Measurements from ENCODE around the gene VSTM2B.

Gene VSTM2B

GRCh38 chr19:29525901-29526729, at the start of gene VSTM2B:
VSTM2B (plus strand) TSS chr19:29525994; CDS start chr19:29526584, 590 bp downstream.
- no peak within 1 kb of the TSS for H3K27ac ChIP-seq (ENCODE audit: low read length)
- H3K36me3 ChIP-seq (ENCODE audit: control insufficient read depth, insufficient read depth, low read length): no peaks in the 10 kb centered on the region
- no CpG with 5 or more reads among the region's 104 CpGs for WGBS (ENCODE audit: insufficient coverage, insufficient read length)
- H3K27me3 ChIP-seq (ENCODE audit: control insufficient read depth, insufficient read depth, low read length): peaks cover 54% of the 10 kb centered on the region
- no peak for DNase-seq (ENCODE audit: low read depth, low spot score)
- H3K9me3 ChIP-seq (ENCODE audit: control insufficient read depth, insufficient read depth, low read length): no peaks in the 10 kb centered on the region
- peak within 1 kb of the TSS; percentile 55 for H3K4me3 ChIP-seq (ENCODE audit: low read length)
- H3K4me1 ChIP-seq (ENCODE audit: control insufficient read depth, insufficient read depth, low read length): peaks cover 7% of the 10 kb centered on the region

GRCh38 chr19:29476528-29476927, 49.3 kb upstream of the VSTM2B start:
- no peaks in the 10 kb centered on the region for H3K27me3 ChIP-seq (ENCODE audit: control insufficient read depth, insufficient read depth, low read length)
- no peaks in the 10 kb centered on the region for H3K36me3 ChIP-seq (ENCODE audit: control insufficient read depth, insufficient read depth, low read length)
- no peaks in the 10 kb centered on the region for H3K4me1 ChIP-seq (ENCODE audit: control insufficient read depth, insufficient read depth, low read length)
- H3K9me3 ChIP-seq (ENCODE audit: control insufficient read depth, insufficient read depth, low read length): no peaks in the 10 kb centered on the region
- H3K4me3 ChIP-seq (ENCODE audit: low read length): no peak overlapping the region
- no peak overlapping the region for H3K27ac ChIP-seq (ENCODE audit: low read length)
- DNase-seq (ENCODE audit: low read depth, low spot score): no peak
- no CpG with 5 or more reads among the region's 4 CpGs for WGBS (ENCODE audit: insufficient coverage, insufficient read length)

GRCh38 chr19:29477831-29478577, 47.8 kb upstream of the VSTM2B start:
- no peak for DNase-seq (ENCODE audit: low read depth, low spot score)
- Histone ChIP-seq H3K4me3 (ENCODE audit: low read length) (no peak overlapping the region), H3K9me3 (ENCODE audit: control insufficient read depth, insufficient read depth, low read length) (no peaks in the 10 kb centered on the region), H3K27ac (ENCODE audit: low read length) (no peak overlapping the region), H3K4me1 (ENCODE audit: control insufficient read depth, insufficient read depth, low read length) (no peaks in the 10 kb centered on the region), H3K27me3 (ENCODE audit: control insufficient read depth, insufficient read depth, low read length) (no peaks in the 10 kb centered on the region), H3K36me3 (ENCODE audit: control insufficient read depth, insufficient read depth, low read length) (no peaks in the 10 kb centered on the region)
- no CpG with 5 or more reads among the region's 16 CpGs for WGBS (ENCODE audit: insufficient coverage, insufficient read length)

- Histone ChIP-seq H3K27ac (ENCODE audit: low read length) (no peak overlapping the region), H3K27me3 (ENCODE audit: control insufficient read depth, insufficient read depth, low read length) (no peaks in the 10 kb centered on the region), H3K9me3 (ENCODE audit: control insufficient read depth, insufficient read depth, low read length) (no peaks in the 10 kb centered on the region), H3K4me3 (ENCODE audit: low read length) (no peak overlapping the region), H3K4me1 (ENCODE audit: control insufficient read depth, insufficient read depth, low read length) (no peaks in the 10 kb centered on the region), H3K36me3 (ENCODE audit: control insufficient read depth, insufficient read depth, low read length) (no peaks in the 10 kb centered on the region)
- peak; percentile 48 for DNase-seq (ENCODE audit: low read depth, low spot score)
- WGBS (ENCODE audit: insufficient coverage, insufficient read length): no CpG with 5 or more reads among the region's 34 CpGs
Measured at GRCh38 chr19:29478578-29479565, 46.9 kb upstream of the VSTM2B start.

GRCh38 chr19:29479941-29480340, 45.9 kb upstream of the VSTM2B start:
- no peaks in the 10 kb centered on the region for H3K9me3 ChIP-seq (ENCODE audit: control insufficient read depth, insufficient read depth, low read length)
- no peak overlapping the region for H3K27ac ChIP-seq (ENCODE audit: low read length)
- H3K4me1 ChIP-seq (ENCODE audit: control insufficient read depth, insufficient read depth, low read length): no peaks in the 10 kb centered on the region
- no peaks in the 10 kb centered on the region for H3K27me3 ChIP-seq (ENCODE audit: control insufficient read depth, insufficient read depth, low read length)
- no peak overlapping the region for H3K4me3 ChIP-seq (ENCODE audit: low read length)
- WGBS (ENCODE audit: insufficient coverage, insufficient read length): no CpG with 5 or more reads among the region's 3 CpGs
- DNase-seq (ENCODE audit: low read depth, low spot score): no peak
- H3K36me3 ChIP-seq (ENCODE audit: control insufficient read depth, insufficient read depth, low read length): no peaks in the 10 kb centered on the region

GRCh38 chr19:29480507-29480906, 45.3 kb upstream of the VSTM2B start:
- Histone ChIP-seq H3K36me3 (ENCODE audit: control insufficient read depth, insufficient read depth, low read length) (no peaks in the 10 kb centered on the region), H3K9me3 (ENCODE audit: control insufficient read depth, insufficient read depth, low read length) (no peaks in the 10 kb centered on the region), H3K4me1 (ENCODE audit: control insufficient read depth, insufficient read depth, low read length) (no peaks in the 10 kb centered on the region), H3K27me3 (ENCODE audit: control insufficient read depth, insufficient read depth, low read length) (no peaks in the 10 kb centered on the region), H3K4me3 (ENCODE audit: low read length) (no peak overlapping the region), H3K27ac (ENCODE audit: low read length) (no peak overlapping the region)
- no peak for DNase-seq (ENCODE audit: low read depth, low spot score)
- no CpG with 5 or more reads among the region's 7 CpGs for WGBS (ENCODE audit: insufficient coverage, insufficient read length)

GRCh38 chr19:29482855-29483640, 42.7 kb upstream of the VSTM2B start:
- H3K27me3 ChIP-seq (ENCODE audit: control insufficient read depth, insufficient read depth, low read length): no peaks in the 10 kb centered on the region
- no peak overlapping the region for H3K4me3 ChIP-seq (ENCODE audit: low read length)
- H3K27ac ChIP-seq (ENCODE audit: low read length): no peak overlapping the region
- DNase-seq (ENCODE audit: low read depth, low spot score): no peak
- H3K36me3 ChIP-seq (ENCODE audit: control insufficient read depth, insufficient read depth, low read length): no peaks in the 10 kb centered on the region
- H3K9me3 ChIP-seq (ENCODE audit: control insufficient read depth, insufficient read depth, low read length): no peaks in the 10 kb centered on the region
- no peaks in the 10 kb centered on the region for H3K4me1 ChIP-seq (ENCODE audit: control insufficient read depth, insufficient read depth, low read length)
- WGBS (ENCODE audit: insufficient coverage, insufficient read length): no CpG with 5 or more reads among the region's 7 CpGs

GRCh38 chr19:29483641-29483920, 42.2 kb upstream of the VSTM2B start:
- no peak overlapping the region for H3K4me3 ChIP-seq (ENCODE audit: low read length)
- WGBS (ENCODE audit: insufficient coverage, insufficient read length): no CpG with 5 or more reads among the region's 5 CpGs

GRCh38 chr19:29483944-29484581, 41.7 kb upstream of the VSTM2B start:
- DNase-seq (ENCODE audit: low read depth, low spot score): no peak
- Histone ChIP-seq H3K4me1 (ENCODE audit: control insufficient read depth, insufficient read depth, low read length) (no peaks in the 10 kb centered on the region), H3K27ac (ENCODE audit: low read length) (no peak overlapping the region), H3K36me3 (ENCODE audit: control insufficient read depth, insufficient read depth, low read length) (no peaks in the 10 kb centered on the region), H3K9me3 (ENCODE audit: control insufficient read depth, insufficient read depth, low read length) (no peaks in the 10 kb centered on the region), H3K27me3 (ENCODE audit: control insufficient read depth, insufficient read depth, low read length) (no peaks in the 10 kb centered on the region), H3K4me3 (ENCODE audit: low read length) (no peak overlapping the region)
- no CpG with 5 or more reads among the region's 6 CpGs for WGBS (ENCODE audit: insufficient coverage, insufficient read length)

More at GRCh38 chr19:29483641-29483920, 42.2 kb upstream of the VSTM2B start:
- Histone ChIP-seq H3K36me3 (ENCODE audit: control insufficient read depth, insufficient read depth, low read length) (no peaks in the 10 kb centered on the region), H3K27me3 (ENCODE audit: control insufficient read depth, insufficient read depth, low read length) (no peaks in the 10 kb centered on the region), H3K27ac (ENCODE audit: low read length) (no peak overlapping the region), H3K4me1 (ENCODE audit: control insufficient read depth, insufficient read depth, low read length) (no peaks in the 10 kb centered on the region), H3K9me3 (ENCODE audit: control insufficient read depth, insufficient read depth, low read length) (no peaks in the 10 kb centered on the region)
- DNase-seq (ENCODE audit: low read depth, low spot score): no peak

Data from iPS DF 6.9 (cell line).